Pancreas (tissue), 10 donors: ENCODE data around the gene DSTN. TPM values are rescaled to one million over a fixed set of nuclear protein-coding genes. Genes with fewer than 3 reads are reported as not detected.

Source experiments
- ATAC-seq, 4 donors: fragments of 200-7000 bp; cut with Tn5 transposase; one replicate each; pipeline versions ENCODE4 v1.8.0 to v1.9.1; 2020; ENCODE audit warnings: mild to moderate bottlenecking in 4 of 4, moderate library complexity in 4 of 4
- DNase-seq, 6 donors: peaks; one replicate each; pipeline ENCODE4 v3.0.0-alpha.2; 2020
- FAIRE-seq: peaks from 2 replicates; lab custom pipeline; 2012; peaks lifted over from hg19 to GRCh38; lab: Jason Lieb, UNC
- H3K27ac ChIP-seq, 4 donors: fragments of 200-600 bp; sonication (generic); 1 replicate in 3 of 4; 2 replicates in 1 of 4; pipeline versions ENCODE4 v1.5.0 to v1.8.0; 2020
- H3K27me3 ChIP-seq, 4 donors: fragments of 200-600 bp; one replicate each; pipeline ENCODE4 v1.8.0; 2021
- H3K36me3 ChIP-seq, 3 donors: fragments of 200-600 bp; sonication (generic) in 1 of 3; one replicate each; pipeline versions ENCODE4 v1.5.0 to v1.8.0; 2020 to 2021
- H3K4me1 ChIP-seq, 3 donors: fragments of 200-600 bp; one replicate each; pipeline ENCODE4 v1.8.0; 2021
- H3K4me3 ChIP-seq, 4 donors: fragments of 200-600 bp; sonication (generic) in 2 of 4; one replicate each; pipeline versions ENCODE4 v1.5.0 to v1.8.0; 2020 to 2021
- H3K9me3 ChIP-seq, 4 donors: fragments of 200-600 bp; one replicate each; pipeline ENCODE4 v1.8.0; 2021
- CTCF ChIP-seq, 4 donors: fragments of 200-600 bp; sonication (generic) in 3 of 4; IDR thresholded peaks; one replicate each; pipeline versions ENCODE4 v1.5.0 to v1.8.0; 2021; ENCODE audit warnings: antibody characterized with exemption in 4 of 4
- WGBS, 2 donors: extraction: QIAGEN DNeasy Blood & Tissue Kit; methylation state at CpG; one replicate each; pipeline ENCODE4 v1.1.7; 2013; 5-methylcytosine and 5-hydroxymethylcytosine counted together
- intact Hi-C, 3 donors: fragments of 100-400 bp; cut with DNase I; formaldehyde crosslinking; loops; one replicate each; pipeline versions ENCODE4 v1.11.1 to v1.14.2; 2022
- polyA plus RNA-seq, 2 donors: library from polyadenylated mRNA; stranded (reverse); fragments of 200-250 nt; gene quantifications; one replicate each; pipeline ENCODE4 v1.2.3, GENCODE V29; 2013
- total RNA-seq, 6 donors: library from RNA; stranded (reverse); fragmentation: NEBNext Ultra II Directional in 4 of 6; extraction: Animal tissue kit (Norgen Biotek cat#: 25700) in 4 of 6; gene quantifications; one replicate each; pipeline versions ENCODE4 v1.2.1 to v1.2.4, GENCODE V29; 2021 to 2023
- donor health status: healthy with polysubstance abuse.
- donor health status: DM: no; HTN: no; CAD: no; lungs with moderate emphysema.
- donor health status: DM: no; HTN: no; CAD: no.
- donor health status: control.
- donor health status: control.
- donor health status: Bipolar disorder and iron deficiency.
- donor health status: DM: yes; HTN: yes; CAD: no.
- donor health status: DM: no; HTN: no; CAD: no.
- donor health status: DM: no; HTN: no; CAD: no.
- donor health status: DM: yes; HTN: yes; CAD: no.

Gene DSTN
- total and polyA plus RNA-seq, 8 donors = 138 to 242 (median 182) TPM

DNA sequence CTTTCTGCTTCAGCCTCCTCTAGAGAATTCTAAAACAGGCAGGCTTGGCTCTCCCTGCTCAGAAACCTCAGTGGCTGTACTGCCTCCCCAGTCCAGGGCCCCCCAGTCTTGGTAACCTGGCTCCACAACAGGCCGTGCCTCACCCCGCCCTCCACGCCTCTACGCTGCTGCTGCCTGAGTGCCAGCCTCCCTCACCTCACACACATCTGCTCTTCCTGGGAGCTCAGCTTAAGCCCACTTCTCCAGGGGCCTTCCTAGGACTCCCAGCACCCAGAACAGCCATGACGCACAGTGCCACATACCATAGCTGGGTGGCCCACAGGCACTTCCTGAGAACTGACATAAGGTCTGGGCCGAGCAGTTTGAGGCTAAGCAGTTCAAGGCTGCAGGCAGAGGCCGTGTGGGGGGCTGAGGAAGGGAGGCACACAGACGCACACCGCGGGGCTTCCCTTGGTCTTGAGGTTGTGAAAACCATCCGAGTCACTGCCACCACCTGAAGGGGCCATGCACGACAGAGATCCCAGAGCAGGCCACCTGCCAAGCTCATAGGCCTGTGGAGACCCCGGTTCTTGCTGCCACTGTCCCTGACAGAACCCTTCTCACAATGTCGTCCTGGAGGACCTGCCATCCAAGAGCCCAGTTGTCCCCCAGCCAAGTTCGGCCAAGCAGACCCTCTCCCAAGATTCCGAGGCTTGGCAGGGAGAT is 42.6 kb downstream of the DSTN start:
- H3K36me3 ChIP-seq = peaks cover 5 to 25% (median 24%) of the 10 kb centered on the region in 3 donors
- H3K9me3 ChIP-seq = no peaks in the 10 kb centered on the region
- 50% methylated on average over 16 of the region's 16 CpGs for WGBS, 2 donors
- H3K4me1 ChIP-seq = peaks cover 15 to 41% (median 22%) of the 10 kb centered on the region in 3 donors
- ATAC-seq = peak; percentile 0 to 4 (median 2)
- peak in 5 of 6 donors; percentile 29 to 85 (median 58) for DNase-seq
- H3K4me3 ChIP-seq = no peak overlapping the region
- FAIRE-seq = no peak
- intact Hi-C loops = loop anchor here in 1 of 3 donors (10.0 kb wide), 1 partner anchor 78 kb away; the partner anchor contains the start of gene BFSP1
- TF ChIP-seq CTCF (IDR thresholded peaks at IDR 0.05) = no peak
- H3K27ac ChIP-seq = peak overlapping the region; percentile 39 to 62 (median 57)
- H3K27me3 ChIP-seq = no peaks in the 10 kb centered on the region

DNA sequence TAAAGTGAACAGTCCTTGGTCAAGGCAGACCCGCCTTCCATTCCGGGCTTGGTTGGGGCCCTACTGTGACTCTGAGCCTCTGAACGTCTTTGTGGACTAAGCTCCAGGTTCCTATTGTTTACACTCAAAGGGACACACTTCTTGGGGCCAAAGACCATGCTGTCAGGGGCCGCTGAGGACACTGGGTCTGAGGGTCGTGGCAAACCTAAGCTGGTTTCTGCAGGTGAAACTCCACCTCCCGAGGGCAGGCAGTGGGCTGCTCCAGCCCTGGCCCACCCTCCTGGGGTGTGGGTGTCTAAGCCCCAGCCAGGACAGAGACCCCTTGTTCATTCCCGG is 43.1 kb downstream of the DSTN start:
- Histone ChIP-seq H3K4me3 (no peak overlapping the region), H3K36me3 (peaks cover 5 to 29% (median 28%) of the 10 kb centered on the region in 3 donors), H3K27me3 (no peaks in the 10 kb centered on the region), H3K9me3 (no peaks in the 10 kb centered on the region), H3K4me1 (peaks cover 11 to 42% (median 22%) of the 10 kb centered on the region in 3 donors), H3K27ac (peak overlapping the region; percentile 10 to 62 (median 48))
- WGBS, 2 donors = 55 to 60% methylated on average over 7 of the region's 7 CpGs
- intact Hi-C loops = loop anchor here in 1 of 3 donors (10.0 kb wide), 1 partner anchor 78 kb away; the partner anchor contains the start of gene BFSP1
- FAIRE-seq (no peak), DNase-seq (peak in 1 of 6 donors; percentile 30), ATAC-seq (no peak)
- no peak for TF ChIP-seq CTCF (IDR thresholded peaks at IDR 0.05)

DNA sequence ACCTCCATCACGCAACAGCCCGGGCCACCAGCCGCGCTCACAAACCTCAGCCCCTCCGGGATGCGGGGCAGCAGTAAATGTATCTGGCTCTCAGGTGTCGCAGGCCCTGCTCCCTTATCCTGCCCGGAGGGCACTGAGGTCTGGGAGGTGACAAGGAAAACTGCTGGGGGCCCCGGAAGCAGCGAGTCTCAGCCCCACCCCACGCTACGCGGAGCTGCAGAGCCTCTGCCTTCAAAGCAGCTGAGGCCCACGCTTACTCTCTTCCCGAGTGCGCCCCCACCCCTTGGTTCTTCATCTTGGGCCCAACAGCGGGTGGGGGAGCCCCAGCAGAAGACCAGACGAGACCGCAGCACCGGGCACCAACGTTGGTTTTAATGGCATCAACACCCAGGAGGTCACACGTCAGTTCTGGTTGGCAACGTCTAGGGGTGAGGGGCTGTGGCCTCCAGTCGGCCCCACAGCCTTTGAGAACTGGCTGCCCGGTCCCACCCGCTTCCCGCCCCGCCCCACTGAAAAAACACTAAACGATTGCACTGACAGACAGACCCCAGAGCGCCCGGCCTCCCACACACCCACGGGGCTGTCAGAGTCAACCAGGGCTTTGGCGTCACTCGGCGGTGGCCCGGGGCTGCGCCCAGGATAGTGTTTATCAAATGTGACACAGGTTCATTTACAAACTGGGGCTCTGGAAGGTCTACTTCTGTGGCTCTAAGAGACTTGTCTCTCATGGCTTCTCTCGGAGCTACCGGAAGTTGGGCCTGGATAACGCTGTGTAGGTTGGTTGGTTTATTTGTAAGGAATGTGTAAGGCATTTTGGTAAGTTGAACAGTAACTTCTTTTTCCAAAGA is 43.7 kb downstream of the DSTN start:
- Histone ChIP-seq H3K27me3 (no peaks in the 10 kb centered on the region), H3K9me3 (no peaks in the 10 kb centered on the region), H3K36me3 (peaks cover 5 to 35% (median 34%) of the 10 kb centered on the region in 3 donors), H3K27ac (peak overlapping the region; percentile 10 to 62 (median 44)), H3K4me1 (peaks cover 11 to 44% (median 22%) of the 10 kb centered on the region in 3 donors), H3K4me3 (no peak overlapping the region)
- FAIRE-seq (no peak), ATAC-seq (peak in 3 of 4 donors; percentile 1 to 4 (median 1)), DNase-seq (peak in 5 of 6 donors; percentile 41 to 76 (median 51))
- no peak for TF ChIP-seq CTCF (IDR thresholded peaks at IDR 0.05)
- WGBS, 2 donors = 58 to 62% methylated on average over 40 of the region's 40 CpGs
- intact Hi-C loops = loop anchor here in 1 of 3 donors (10.0 kb wide), 1 partner anchor 79 kb away; the partner anchor contains the start of gene BFSP1

DNA sequence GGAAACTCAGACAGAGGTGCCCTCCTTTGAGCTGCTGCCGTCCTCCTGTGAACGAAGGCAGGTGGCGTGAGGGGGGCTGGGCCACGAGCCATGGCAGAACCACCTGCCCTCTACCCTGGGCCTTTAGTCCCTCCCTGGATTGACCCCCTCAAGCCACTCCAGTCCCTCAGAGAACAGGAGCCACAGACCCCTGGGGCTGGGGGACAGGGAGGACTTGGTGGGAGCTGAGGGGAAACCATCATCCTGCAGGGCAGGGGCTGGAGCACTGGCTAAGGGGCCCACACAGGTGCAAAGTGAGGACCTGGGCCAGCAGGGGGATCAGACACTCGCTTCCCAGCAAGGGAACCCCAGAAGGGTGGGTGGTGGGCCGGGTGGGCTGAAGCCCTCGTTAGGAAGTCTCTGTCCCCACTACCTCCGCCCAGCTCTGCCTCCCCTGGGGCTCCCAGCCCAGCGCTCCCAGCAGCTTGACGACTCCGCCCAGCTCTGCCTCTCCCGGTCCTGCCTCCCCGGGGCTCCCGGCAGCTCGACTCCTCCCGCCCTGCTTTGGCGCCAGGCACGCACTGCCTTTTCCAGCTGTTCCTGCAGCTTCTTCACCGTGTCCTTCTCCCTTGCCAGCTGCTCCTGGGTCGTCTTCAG is 44.4 kb downstream of the DSTN start:
- FAIRE-seq = no peak

More for the DNA sequence above, 44.4 kb downstream of the DSTN start:
- Histone ChIP-seq H3K27ac (peak overlapping the region; percentile 31 to 62 (median 44)), H3K27me3 (no peaks in the 10 kb centered on the region), H3K4me3 (no peak overlapping the region), H3K36me3 (peaks cover 5 to 42% (median 39%) of the 10 kb centered on the region in 3 donors), H3K9me3 (no peaks in the 10 kb centered on the region), H3K4me1 (peaks cover 11 to 44% (median 22%) of the 10 kb centered on the region in 3 donors)
- peak; percentile 49 to 65 (median 57) for ATAC-seq
- no peak for TF ChIP-seq CTCF (IDR thresholded peaks at IDR 0.05)
- peak; percentile 74 to 93 (median 80) for DNase-seq
- intact Hi-C loops = loop anchor here in 1 of 3 donors (10.0 kb wide), 1 partner anchor 79 kb away; the partner anchor contains the start of gene BFSP1
- WGBS, 2 donors = 25 to 33% methylated on average over 18 to 20 of the region's 20 CpGs
